ENCODE data around the gene PRDM2.

DNA sequence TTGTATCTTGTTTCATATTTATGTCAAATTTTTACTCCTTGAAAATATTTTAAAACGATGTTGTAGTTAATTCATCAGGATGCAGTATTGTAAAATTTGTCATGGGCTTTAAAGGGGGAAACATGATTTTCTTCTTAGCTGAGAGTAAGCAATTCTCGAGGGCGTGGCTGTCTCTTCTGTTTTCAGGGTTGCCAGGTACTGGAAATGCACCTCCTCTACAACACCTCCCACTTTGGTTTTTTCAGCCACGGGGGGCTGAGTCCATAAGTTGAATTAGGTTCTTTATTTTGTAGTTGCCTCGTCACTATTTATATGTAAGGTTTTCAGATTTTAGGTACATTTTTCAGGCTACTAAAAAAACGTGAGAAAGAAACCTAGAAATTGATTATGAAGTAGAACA lies 64.0 kb downstream of the PRDM2 start:
- TF ChIP-seq EZH2phosphoT487 (IDR thresholded peaks at IDR 0.05; ENCODE audit: insufficient read depth, low read depth) (no peak), EZH2 (IDR thresholded peaks at IDR 0.05; ENCODE audit: insufficient read depth, poor library complexity, severe bottlenecking) (no peak)
